Trophoblast cell (in vitro differentiated cells and primary cell): Measurements from ENCODE around the gene KRTAP4-12.
"Not testable (repeated sequence)": the region's sequence is repeated elsewhere in the genome, so short reads cannot be mapped to it uniquely, and the experiment has no call there.

ENCODE experiments used
- DNase-seq, 2 donors: peaks; one replicate each; pipeline ENCODE4 v3.0.0-alpha.2; 2016
- H2AFZ ChIP-seq: 2 replicates; pipeline ENCODE4 v1.6.1; 2013; ENCODE audit warnings: low read length, moderate library complexity, mild to moderate bottlenecking; ENCODE audit not compliant: insufficient read depth, poor library complexity
- H2AK5ac ChIP-seq: 2 replicates; pipeline ENCODE4 v1.6.1; 2013; ENCODE audit warnings: mild to moderate bottlenecking, low read length
- H2BK120ac ChIP-seq: 2 replicates; pipeline ENCODE4 v1.6.1; 2013; ENCODE audit warnings: low read length, mild to moderate bottlenecking, moderate library complexity; ENCODE audit not compliant: insufficient read depth, poor library complexity
- H2BK12ac ChIP-seq: 2 replicates; pipeline ENCODE4 v1.6.1; 2013; ENCODE audit warnings: mild to moderate bottlenecking, low read length, moderate library complexity
- H2BK5ac ChIP-seq: 2 replicates; pipeline ENCODE4 v1.6.1; 2013; ENCODE audit warnings: low read length, low read depth, moderate library complexity, mild to moderate bottlenecking; ENCODE audit not compliant: poor library complexity
- H3K14ac ChIP-seq: 2 replicates; pipeline ENCODE4 v1.6.1; 2013; ENCODE audit warnings: mild to moderate bottlenecking, low read length
- H3K18ac ChIP-seq: 2 replicates; pipeline ENCODE4 v1.6.1; 2013; ENCODE audit warnings: mild to moderate bottlenecking, low read length
- H3K23ac ChIP-seq: 2 replicates; pipeline ENCODE4 v1.6.1; 2013; ENCODE audit warnings: low read length
- H3K27ac ChIP-seq: 2 replicates; pipeline ENCODE4 v1.5.1; 2013; ENCODE audit warnings: low read depth, mild to moderate bottlenecking, inconsistent platforms, low read length, moderate library complexity
- H3K27me3 ChIP-seq: 2 replicates; pipeline ENCODE4 v1.6.1; 2013; ENCODE audit warnings: inconsistent platforms, mild to moderate bottlenecking, low read length, moderate library complexity; ENCODE audit not compliant: insufficient read depth
- H3K36me3 ChIP-seq, 2 experiments: 1 replicate in 1 of 2; 2 replicates in 1 of 2; pipeline ENCODE4 v1.6.1; 2013; ENCODE audit warnings: low read length in 2 of 2, mild to moderate bottlenecking in 2 of 2, moderate library complexity in 1 of 2; ENCODE audit not compliant: insufficient read depth in 2 of 2, control insufficient read depth in 1 of 2
- H3K4ac ChIP-seq: 2 replicates; pipeline ENCODE4 v1.6.1; 2013; ENCODE audit warnings: low read depth, mild to moderate bottlenecking, low read length, moderate library complexity
- H3K4me1 ChIP-seq, 2 experiments: 1 replicate in 1 of 2; 2 replicates in 1 of 2; pipeline ENCODE4 v1.6.1; 2013; ENCODE audit warnings: low read length in 2 of 2, mild to moderate bottlenecking in 2 of 2, moderate library complexity in 1 of 2; ENCODE audit not compliant: insufficient read depth in 2 of 2, control insufficient read depth in 1 of 2
- H3K4me2 ChIP-seq: 2 replicates; pipeline ENCODE4 v1.6.1; 2013; ENCODE audit warnings: inconsistent platforms, mild to moderate bottlenecking, low read length, moderate library complexity
- H3K4me3 ChIP-seq: 2 replicates; pipeline ENCODE4 v1.5.1; 2013; ENCODE audit warnings: mild to moderate bottlenecking, low read depth, low read length, inconsistent platforms
- H3K79me1 ChIP-seq: one replicate; pipeline ENCODE4 v1.6.1; 2013; ENCODE audit warnings: low read length
- H3K79me2 ChIP-seq: 2 replicates; pipeline ENCODE4 v1.6.1; 2013; ENCODE audit warnings: low read length, mild to moderate bottlenecking; ENCODE audit not compliant: control insufficient read depth, insufficient read depth, poor library complexity
- H3K9ac ChIP-seq: 2 replicates; pipeline ENCODE4 v1.6.1; 2013; ENCODE audit warnings: mild to moderate bottlenecking, low read length
- H3K9me3 ChIP-seq: 2 replicates; pipeline ENCODE4 v1.6.1; 2013; ENCODE audit warnings: low read depth, mild to moderate bottlenecking, control low read depth, inconsistent platforms, low read length; ENCODE audit not compliant: insufficient read depth
- H4K12ac ChIP-seq: 2 replicates; pipeline ENCODE4 v1.6.1; 2013; ENCODE audit warnings: low read depth, mild to moderate bottlenecking, low read length, moderate library complexity
- H4K8ac ChIP-seq: 2 replicates; pipeline ENCODE4 v1.6.1; 2013; ENCODE audit warnings: low read depth, mild to moderate bottlenecking, low read length, moderate library complexity
- H4K91ac ChIP-seq: one replicate; pipeline ENCODE4 v1.6.1; 2013; ENCODE audit warnings: low read depth, mild to moderate bottlenecking, low read length, moderate library complexity
- WGBS: extraction: QIAGEN DNeasy Blood & Tissue Kit; methylation state at CpG from one replicate; pipeline ENCODE4 v1.1.7; 2013; ENCODE audit warnings: missing lambda C conversion rate; ENCODE audit not compliant: insufficient read length, insufficient coverage; ENCODE audit errors: extremely low coverage; 5-methylcytosine and 5-hydroxymethylcytosine counted together

KRTAP4-12 gene

DNA sequence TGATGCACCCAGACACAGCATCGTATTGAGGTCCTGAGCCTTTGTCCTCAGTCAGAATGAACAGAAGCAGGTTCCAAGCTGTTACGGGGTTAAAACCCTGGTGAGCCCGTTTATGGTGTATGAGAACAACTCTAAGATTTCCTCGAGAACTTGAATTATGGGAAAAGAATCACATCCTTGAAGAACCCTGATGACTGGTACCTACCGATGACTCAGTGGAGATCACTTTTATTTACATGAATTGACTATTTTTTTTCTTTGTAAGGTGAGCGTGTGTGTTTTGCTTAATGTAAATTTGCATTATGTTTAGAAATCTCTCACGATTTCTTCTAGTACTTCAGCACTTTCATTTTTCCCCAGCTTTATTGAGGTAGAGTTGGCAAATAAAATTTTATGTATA is 39.8 kb upstream of the KRTAP4-12 start:
- no CpG with 5 or more reads among the region's 7 CpGs for WGBS
- Histone ChIP-seq H4K91ac (no peak overlapping the region), H4K12ac (no peak overlapping the region), H3K27me3 (no peaks in the 10 kb centered on the region), H3K9me3 (no peaks in the 10 kb centered on the region), H4K8ac (no peak overlapping the region), H3K4me2 (no peak overlapping the region), H3K36me3 (no peaks in the 10 kb centered on the region), H2AK5ac (no peak overlapping the region), H3K79me2 (no peaks in the 10 kb centered on the region), H3K4me3 (no peak overlapping the region), H2BK120ac (no peak overlapping the region), H3K14ac (no peak overlapping the region), H2AFZ (no peak overlapping the region), H3K18ac (no peak overlapping the region), H2BK12ac (no peak overlapping the region), H3K27ac (no peak overlapping the region), H3K79me1 (no peaks in the 10 kb centered on the region), H3K4ac (no peak overlapping the region), H3K9ac (no peak overlapping the region), H3K4me1 (no peaks in the 10 kb centered on the region), H3K23ac (no peak overlapping the region), H2BK5ac (no peak overlapping the region)
- no peak for DNase-seq

DNA sequence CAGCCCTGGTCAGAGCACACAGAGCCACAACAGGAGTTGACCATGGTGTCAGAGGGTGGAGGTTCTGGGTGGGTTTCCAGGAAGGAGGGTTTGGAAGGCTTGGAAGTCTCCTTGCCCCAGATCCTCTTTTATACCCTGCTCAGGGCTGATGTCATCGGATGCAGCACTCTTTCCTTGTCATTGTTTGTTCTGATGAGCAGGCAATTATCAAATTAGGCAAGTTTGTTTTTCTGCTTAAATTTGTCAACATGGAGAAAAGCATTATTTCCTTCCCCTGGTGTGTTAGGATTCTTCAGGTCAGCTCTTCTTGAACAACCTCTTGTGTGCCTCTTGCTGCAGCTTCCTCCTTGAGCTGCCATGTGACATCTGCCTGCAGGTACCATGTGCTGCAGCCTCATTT is 36.7 kb upstream of the KRTAP4-12 start, which contains the start of gene KRTAP4-4:
TSS of gene KRTAP4-4 (minus strand) at position 101 of the 400 bp plus-strand sequence. CDS start at position 44, 57 bp downstream.
- H2BK120ac ChIP-seq = no peak within 1 kb of the TSS
- H3K18ac ChIP-seq = no peak within 1 kb of the TSS
- H2AK5ac ChIP-seq = no peak within 1 kb of the TSS
- H3K4me1 ChIP-seq = no peaks in the 10 kb centered on the region
- no peak within 1 kb of the TSS for H3K4me3 ChIP-seq
- H3K27me3 ChIP-seq = no peaks in the 10 kb centered on the region
- H3K23ac ChIP-seq = no peak within 1 kb of the TSS
- no peak within 1 kb of the TSS for H4K8ac ChIP-seq
- no peak within 1 kb of the TSS for H3K27ac ChIP-seq
- no peaks in the 10 kb centered on the region for H3K9me3 ChIP-seq
- no peak within 1 kb of the TSS for H4K12ac ChIP-seq
- no peak within 1 kb of the TSS for H3K4ac ChIP-seq
- no peaks in the 10 kb centered on the region for H3K36me3 ChIP-seq
- H3K4me2 ChIP-seq = no peak within 1 kb of the TSS
- no peaks in the 10 kb centered on the region for H3K79me2 ChIP-seq
- no peak within 1 kb of the TSS for H3K14ac ChIP-seq
- H2BK12ac ChIP-seq = no peak within 1 kb of the TSS
- no peak within 1 kb of the TSS for H3K9ac ChIP-seq
- H3K79me1 ChIP-seq = no peaks in the 10 kb centered on the region
- no peak within 1 kb of the TSS for H4K91ac ChIP-seq
- DNase-seq = no peak
- no CpG with 5 or more reads among the region's 1 CpG for WGBS
- H2AFZ ChIP-seq = no peak within 1 kb of the TSS
- no peak within 1 kb of the TSS for H2BK5ac ChIP-seq

GRCh38 chr17:41160190-41160589 is 36.2 kb upstream of the KRTAP4-12 start:
- DNase-seq, H3K36me3 ChIP-seq, H3K9ac ChIP-seq, H3K79me1 ChIP-seq, H3K14ac ChIP-seq, H3K9me3 ChIP-seq, H2BK12ac ChIP-seq, H3K4me2 ChIP-seq, H4K91ac ChIP-seq, H3K79me2 ChIP-seq, H2AFZ ChIP-seq, H3K4me1 ChIP-seq, H3K27me3 ChIP-seq, H4K8ac ChIP-seq, H4K12ac ChIP-seq, H3K4me3 ChIP-seq, H2BK120ac ChIP-seq, H3K18ac ChIP-seq, H2BK5ac ChIP-seq, H3K23ac ChIP-seq, H3K27ac ChIP-seq, H3K4ac ChIP-seq, H2AK5ac ChIP-seq: not testable (repeated sequence)
- no CpG with 5 or more reads among the region's 3 CpGs for WGBS

GRCh38 chr17:41153856-41154255 is 29.9 kb upstream of the KRTAP4-12 start:
- Histone ChIP-seq H4K91ac (no peak overlapping the region), H3K4me2 (no peak overlapping the region), H2AFZ (no peak overlapping the region), H3K23ac (no peak overlapping the region), H3K4ac (no peak overlapping the region), H3K4me1 (no peaks in the 10 kb centered on the region), H3K9me3 (no peaks in the 10 kb centered on the region), H2BK12ac (no peak overlapping the region), H3K27me3 (no peaks in the 10 kb centered on the region), H3K9ac (no peak overlapping the region), H3K4me3 (no peak overlapping the region), H2BK120ac (no peak overlapping the region), H3K79me1 (no peaks in the 10 kb centered on the region), H3K14ac (no peak overlapping the region), H2BK5ac (no peak overlapping the region), H3K36me3 (no peaks in the 10 kb centered on the region), H3K18ac (no peak overlapping the region), H3K27ac (no peak overlapping the region), H2AK5ac (no peak overlapping the region), H4K8ac (no peak overlapping the region), H4K12ac (no peak overlapping the region), H3K79me2 (no peaks in the 10 kb centered on the region)
- WGBS = no CpG with 5 or more reads among the region's 2 CpGs
- no peak for DNase-seq
